T-cell (primary cell): ENCODE data around the gene GPHN. TPM values are rescaled to one million over a fixed set of nuclear protein-coding genes. Genes with fewer than 3 reads are reported as not detected.

Source experiments
- ATAC-seq, 4 experiments: fragments of 200-7000 bp in 3 of 4; fragments of 150-1000 bp in 1 of 4; cut with Tn5 transposase; replicated peaks in 1 of 4; 1 replicate in 3 of 4; 2 replicates in 1 of 4; pipeline ENCODE4 v1.10.0; 2021; ENCODE audit warnings: moderate library complexity in 3 of 4, mild to moderate bottlenecking in 2 of 4, moderate number of reproducible peaks in 1 of 4
- CTCF ChIA-PET, 2 donors: fragments of 300-600 bp; sonication (Branson Sonifier 250); formaldehyde crosslinking; loops; one replicate each; lab custom pipeline; 2022; ENCODE audit warnings: antibody characterized with exemption in 2 of 2; lab: Charles Lee
- POLR2A ChIA-PET, 2 donors: fragments of 300-600 bp; sonication (Branson Sonifier 250); formaldehyde crosslinking; loops; one replicate each; lab custom pipeline; 2022; ENCODE audit warnings: antibody characterized with exemption in 2 of 2; lab: Charles Lee
- DNase-seq, 35 experiments: peaks; one replicate each; pipeline versions ENCODE4 v3.0.0 to v3.0.0-alpha.2; 2013 to 2023
- H3K27ac ChIP-seq: one replicate; pipeline ENCODE4 v1.5.1; 2013; ENCODE audit warnings: low read length
- H3K27me3 ChIP-seq, 2 experiments: replicated peaks in 1 of 2; 1 replicate in 1 of 2; 2 replicates in 1 of 2; pipeline versions ENCODE4 v1.6.1 to v1.7.0; 2013; ENCODE audit warnings: low read length in 1 of 2, mixed read lengths in 1 of 2; ENCODE audit not compliant: control insufficient read depth in 2 of 2, insufficient read depth in 2 of 2; ENCODE audit errors: extremely low read depth in 1 of 2
- H3K36me3 ChIP-seq, 2 donors: 1 replicate in 1 of 2; 2 replicates in 1 of 2; pipeline versions ENCODE4 v1.6.1 to v1.7.0; 2013; ENCODE audit warnings: low read length in 1 of 2; ENCODE audit not compliant: control insufficient read depth in 2 of 2, insufficient read depth in 1 of 2; ENCODE audit errors: extremely low read depth in 1 of 2
- H3K4me1 ChIP-seq, 2 experiments: 1 replicate in 1 of 2; 2 replicates in 1 of 2; pipeline versions ENCODE4 v1.6.1 to v1.7.0; 2013; ENCODE audit warnings: low read length in 2 of 2, mixed read lengths in 1 of 2; ENCODE audit not compliant: insufficient read depth in 2 of 2, control insufficient read depth in 1 of 2; ENCODE audit errors: extremely low read depth in 1 of 2
- H3K4me3 ChIP-seq, 2 donors: 1 replicate in 1 of 2; 2 replicates in 1 of 2; pipeline versions ENCODE4 v1.5.1 to v1.7.0; 2013; ENCODE audit warnings: mild to moderate bottlenecking in 2 of 2, low read length in 1 of 2, moderate library complexity in 1 of 2; ENCODE audit not compliant: control insufficient read depth in 1 of 2; ENCODE audit errors: extremely low read depth in 1 of 2
- H3K9me3 ChIP-seq: 2 replicates; pipeline ENCODE4 v1.7.0; 2013
- H3K27ac Mint-ChIP-seq, 2 donors: one replicate each; pipeline ENCODE4 v1.8.0; 2020 to 2021; ENCODE audit warnings: mild to moderate bottlenecking in 2 of 2, mixed read lengths in 2 of 2
- H3K27me3 Mint-ChIP-seq, 2 donors: one replicate each; pipeline ENCODE4 v1.8.0; 2021 to 2022; ENCODE audit warnings: mixed read lengths in 2 of 2
- H3K36me3 Mint-ChIP-seq: one replicate; pipeline ENCODE4 v1.8.0; 2021; ENCODE audit warnings: mixed read lengths
- H3K4me1 Mint-ChIP-seq, 3 donors: one replicate each; pipeline ENCODE4 v1.8.0; 2020 to 2022; ENCODE audit warnings: mixed read lengths in 3 of 3, mild to moderate bottlenecking in 1 of 3
- H3K4me3 Mint-ChIP-seq, 3 donors: one replicate each; pipeline ENCODE4 v1.8.0; 2020 to 2022; ENCODE audit warnings: mild to moderate bottlenecking in 3 of 3, mixed read lengths in 3 of 3, moderate library complexity in 3 of 3
- H3K9me3 Mint-ChIP-seq, 3 donors: one replicate each; pipeline ENCODE4 v1.8.0; 2020 to 2022; ENCODE audit warnings: mixed read lengths in 3 of 3
- WGBS: methylation state at CpG from one replicate; pipeline ENCODE4 v1.1.5; 2013; ENCODE audit warnings: missing lambda C conversion rate; ENCODE audit not compliant: insufficient coverage; 5-methylcytosine and 5-hydroxymethylcytosine counted together
- total RNA-seq, 35 experiments: library from RNA in 6 of 35; stranded (reverse) in 6 of 35; fragments of 120-200 nt in 1 of 35; gene quantifications; one replicate each; pipeline versions ENCODE4 v1.2.1 to v1.2.4 and lab custom pipeline; 2013 to 2026

The GPHN gene
- total RNA-seq, 5 donors from 2014 or later (not counting 1 experiment from before 2014, with no cell fraction given) = 13.9 to 21.1 (median 14.4) TPM

DNA sequence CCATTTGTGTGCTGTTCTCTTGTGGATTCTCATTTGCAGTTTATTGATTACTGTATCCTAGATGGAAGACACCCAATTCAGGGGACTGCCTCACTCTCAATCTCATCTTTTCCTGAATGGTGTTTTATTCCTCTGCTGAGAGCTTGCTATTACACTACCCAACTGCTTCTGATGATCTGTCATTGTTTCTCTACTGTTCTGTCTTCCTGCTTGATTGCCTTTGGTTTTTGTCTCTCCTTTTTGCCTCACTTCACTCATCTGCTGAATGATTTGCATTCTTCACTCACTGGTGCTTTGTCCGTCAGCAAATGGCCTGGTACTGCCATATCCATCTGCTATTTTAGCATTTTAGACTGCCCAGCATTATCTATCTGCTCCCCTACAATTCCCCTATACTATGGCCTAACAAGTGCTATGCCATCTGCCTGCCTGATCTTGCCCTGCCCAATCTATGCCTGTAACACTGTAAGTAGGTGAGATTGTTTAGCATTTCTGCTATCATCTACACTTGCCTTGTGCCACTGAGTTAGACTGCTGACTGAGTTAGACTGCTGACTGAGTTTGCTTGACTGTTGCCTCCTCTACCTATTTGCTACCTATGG lies 335.1 kb downstream of the GPHN start:
- Mint-ChIP-seq H3K36me3 (no peaks in the 10 kb centered on the region), H3K9me3 (no peaks in the 10 kb centered on the region), H3K27ac (no peak overlapping the region), H3K27me3 (no peaks in the 10 kb centered on the region), H3K4me3 (no peak overlapping the region), H3K4me1 (no peaks in the 10 kb centered on the region)
- POLR2A ChIA-PET = no interaction called here
- CTCF ChIA-PET = no interaction called here
- H3K9me3 ChIP-seq = no peaks in the 10 kb centered on the region
- H3K36me3 ChIP-seq = no peaks in the 10 kb centered on the region
- H3K4me3 ChIP-seq = no peak overlapping the region
- no peaks in the 10 kb centered on the region for H3K27me3 ChIP-seq
- H3K27ac ChIP-seq = no peak overlapping the region
- WGBS = 100% methylated on average over 1 of the region's 1 CpG
- DNase-seq = no peak
- ATAC-seq = no peak
- H3K4me1 ChIP-seq = no peaks in the 10 kb centered on the region

GRCh38 chr14:66850258-66850888 lies 342.4 kb downstream of the GPHN start:
- ChIA-PET CTCF (no interaction called here), POLR2A (no interaction called here)
- Mint-ChIP-seq H3K4me1 (no peaks in the 10 kb centered on the region), H3K27ac (no peak overlapping the region), H3K4me3 (no peak overlapping the region), H3K27me3 (no peaks in the 10 kb centered on the region), H3K36me3 (peaks cover 24% of the 10 kb centered on the region), H3K9me3 (peaks cover 0 to 5% (median 4%) of the 10 kb centered on the region in 3 donors)
- Histone ChIP-seq H3K27me3 (no peaks in the 10 kb centered on the region), H3K4me1 (no peaks in the 10 kb centered on the region), H3K9me3 (no peaks in the 10 kb centered on the region), H3K36me3 (no peaks in the 10 kb centered on the region), H3K27ac (no peak overlapping the region), H3K4me3 (no peak overlapping the region)
- ATAC-seq = no peak
- WGBS = no CpG with 5 or more reads among the region's 4 CpGs
- no peak for DNase-seq

GRCh38 chr14:66853311-66853710 lies 345.4 kb downstream of the GPHN start:
- Histone ChIP-seq H3K27ac (no peak overlapping the region), H3K4me3 (no peak overlapping the region), H3K36me3 (no peaks in the 10 kb centered on the region), H3K4me1 (no peaks in the 10 kb centered on the region), H3K9me3 (no peaks in the 10 kb centered on the region), H3K27me3 (no peaks in the 10 kb centered on the region)
- Mint-ChIP-seq H3K27ac (no peak overlapping the region), H3K27me3 (no peaks in the 10 kb centered on the region), H3K36me3 (peaks cover 37% of the 10 kb centered on the region), H3K4me3 (no peak overlapping the region), H3K9me3 (peaks cover 6 to 9% (median 8%) of the 10 kb centered on the region in 3 donors), H3K4me1 (no peaks in the 10 kb centered on the region)
- ChIA-PET POLR2A (no interaction called here), CTCF (no interaction called here)
- ATAC-seq = no peak
- no peak for DNase-seq
- WGBS = 90% methylated on average over 2 of the region's 3 CpGs

DNA sequence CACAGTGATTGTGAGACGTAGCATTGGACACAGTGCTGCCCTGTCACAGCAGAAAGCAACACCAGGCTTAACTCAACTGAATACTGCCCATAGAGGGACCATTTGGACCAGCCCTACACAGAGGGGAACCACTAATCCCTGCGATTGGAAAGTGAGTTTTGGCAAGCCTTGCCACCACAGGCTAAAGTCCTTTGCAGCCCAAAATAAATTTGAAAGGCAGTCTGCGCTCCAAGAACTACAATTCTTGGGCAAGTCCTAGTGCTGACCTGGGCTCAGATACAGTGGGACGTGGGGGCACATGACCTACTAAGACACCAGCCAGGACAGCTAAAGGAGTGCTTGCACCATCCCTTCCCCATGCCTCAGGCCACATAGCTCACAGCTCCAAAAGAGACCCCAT lies 349.9 kb downstream of the GPHN start:
- 97% methylated on average over 3 of the region's 4 CpGs for WGBS
- no peaks in the 10 kb centered on the region for H3K27me3 Mint-ChIP-seq
- no peak overlapping the region for H3K4me3 ChIP-seq
- ATAC-seq (no peak), DNase-seq (no peak)
- H3K4me1 Mint-ChIP-seq = no peaks in the 10 kb centered on the region
- no peaks in the 10 kb centered on the region for H3K36me3 ChIP-seq
- no peaks in the 10 kb centered on the region for H3K4me1 ChIP-seq
- ChIA-PET POLR2A (no interaction called here), CTCF (no interaction called here)
- H3K27me3 ChIP-seq = no peaks in the 10 kb centered on the region
- no peak overlapping the region for H3K4me3 Mint-ChIP-seq
- H3K9me3 ChIP-seq = no peaks in the 10 kb centered on the region
- no peak overlapping the region for H3K27ac Mint-ChIP-seq
- H3K36me3 Mint-ChIP-seq = peaks cover 35% of the 10 kb centered on the region
- no peak overlapping the region for H3K27ac ChIP-seq
- H3K9me3 Mint-ChIP-seq = peaks cover 25 to 37% (median 34%) of the 10 kb centered on the region in 3 donors

DNA sequence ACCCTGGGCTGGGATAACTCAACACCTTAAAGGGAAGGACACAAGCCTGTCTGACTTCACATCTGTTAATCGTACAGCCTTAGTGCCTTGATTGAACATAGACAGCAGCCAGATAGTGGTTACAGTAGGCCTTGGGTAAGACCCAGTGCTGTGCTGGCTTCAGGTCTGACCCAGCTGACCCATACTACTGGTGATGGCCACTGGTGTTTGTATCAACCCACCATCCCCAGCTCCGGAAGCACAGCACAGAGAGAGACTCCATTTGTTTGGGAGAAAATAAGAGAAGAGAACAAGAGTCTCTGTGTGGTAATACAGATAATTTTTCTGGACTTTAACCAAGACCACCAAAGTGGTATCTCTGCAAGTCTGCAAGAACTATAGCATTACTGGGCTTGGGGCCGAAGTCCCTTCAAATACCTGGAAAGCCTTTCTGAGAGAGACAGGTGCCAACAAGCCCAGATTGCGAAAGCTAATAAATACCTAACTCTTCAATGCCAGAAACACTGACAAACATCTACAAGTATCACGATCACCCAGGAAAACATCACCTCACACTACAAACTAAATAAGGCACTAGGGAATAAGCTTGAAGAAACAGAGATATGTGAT lies 351.2 kb downstream of the GPHN start:
- Mint-ChIP-seq H3K27me3 (no peaks in the 10 kb centered on the region), H3K4me1 (no peaks in the 10 kb centered on the region), H3K36me3 (peaks cover 26% of the 10 kb centered on the region), H3K4me3 (no peak overlapping the region), H3K9me3 (peaks cover 25 to 39% (median 32%) of the 10 kb centered on the region in 3 donors), H3K27ac (no peak overlapping the region)
- DNase-seq = no peak
- ChIA-PET POLR2A (no interaction called here), CTCF (no interaction called here)
- WGBS = 100% methylated on average over 3 of the region's 5 CpGs
- ATAC-seq = no peak
- Histone ChIP-seq H3K27me3 (no peaks in the 10 kb centered on the region), H3K4me1 (no peaks in the 10 kb centered on the region), H3K36me3 (no peaks in the 10 kb centered on the region), H3K9me3 (no peaks in the 10 kb centered on the region), H3K27ac (no peak overlapping the region), H3K4me3 (no peak overlapping the region)

GRCh38 chr14:66881596-66881995 lies 373.6 kb downstream of the GPHN start:
- no peaks in the 10 kb centered on the region for H3K27me3 Mint-ChIP-seq
- Histone ChIP-seq H3K27me3 (no peaks in the 10 kb centered on the region), H3K4me3 (no peak overlapping the region), H3K9me3 (no peaks in the 10 kb centered on the region), H3K27ac (no peak overlapping the region), H3K4me1 (no peaks in the 10 kb centered on the region), H3K36me3 (no peaks in the 10 kb centered on the region)
- no peak for DNase-seq
- no peaks in the 10 kb centered on the region for H3K4me1 Mint-ChIP-seq
- H3K4me3 Mint-ChIP-seq = no peak overlapping the region
- ChIA-PET CTCF (no interaction called here), POLR2A (no interaction called here)
- peaks cover 10 to 31% (median 22%) of the 10 kb centered on the region in 3 donors for H3K9me3 Mint-ChIP-seq
- H3K36me3 Mint-ChIP-seq = peaks cover 40% of the 10 kb centered on the region
- ATAC-seq = no peak
- H3K27ac Mint-ChIP-seq = no peak overlapping the region
